Erythroblast (primary cell): ENCODE measurements around the gene WDR93.
"Not testable (repeated sequence)": the region's sequence is repeated elsewhere in the genome, so short reads cannot be mapped to it uniquely, and the experiment has no call there.

Source experiments
- DNase-seq, 2 experiments: peaks; one replicate each; lab custom pipeline; 2025; lab: John Stamatoyannopoulos, UW
- GATA1 ChIP-seq: IDR thresholded peaks from 2 replicates; pipeline ENCODE4 v1.6.1; 2011; ENCODE audit warnings: low read depth, mild to moderate bottlenecking, control low read depth, low read length, moderate library complexity
- POLR2A ChIP-seq: IDR thresholded peaks from 2 replicates; pipeline ENCODE4 v1.6.1; 2011; ENCODE audit warnings: mild to moderate bottlenecking, low read length

Gene WDR93

GRCh38 chr15:89681146-89681545, 9.5 kb upstream of the WDR93 start:
- TF ChIP-seq POLR2A (no peak), GATA1 (no peak)
- no peak for DNase-seq

DNA sequence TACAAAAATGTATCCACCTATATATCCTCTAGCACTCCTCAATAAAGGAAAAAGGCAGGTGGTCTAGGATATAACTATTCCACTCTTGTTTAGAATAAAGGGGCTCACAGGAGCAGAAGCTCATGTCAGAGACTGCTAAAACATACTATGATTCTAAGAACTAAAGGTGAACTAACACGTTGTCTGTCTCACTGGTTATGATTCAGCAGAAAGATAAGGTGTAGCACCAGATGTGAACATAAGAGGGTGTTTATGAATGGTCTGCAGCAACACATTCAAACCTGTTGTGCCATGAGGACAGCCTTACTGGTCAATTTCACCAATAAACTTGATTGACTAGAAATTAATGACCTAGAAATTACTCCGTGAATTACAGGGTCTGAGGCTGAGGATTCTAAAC, 4.6 kb upstream of the WDR93 start:
- no peak for DNase-seq
- TF ChIP-seq POLR2A = no peak
- no peak for TF ChIP-seq GATA1

DNA sequence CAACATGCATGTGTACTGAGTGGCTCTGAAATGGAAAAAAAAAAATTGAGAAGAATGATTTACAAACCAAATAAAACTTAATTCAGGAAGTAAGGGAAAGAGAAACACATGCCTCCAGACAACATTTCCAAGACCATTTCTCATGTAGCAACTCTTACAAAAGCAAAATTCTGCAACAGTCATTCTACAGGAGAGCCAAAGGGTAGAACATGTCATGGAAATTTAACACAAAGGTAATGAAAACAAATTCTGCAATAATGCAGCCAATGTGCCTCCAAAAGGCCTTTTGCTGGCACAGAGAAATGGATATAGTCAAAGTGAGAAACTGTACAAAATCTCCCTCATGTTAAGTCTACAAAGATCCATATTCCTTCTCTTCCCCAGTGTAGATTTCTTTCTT, 4.1 kb upstream of the WDR93 start:
- no peak for TF ChIP-seq GATA1
- no peak for TF ChIP-seq POLR2A
- no peak for DNase-seq

- DNase-seq = not testable (repeated sequence)
Observed at GRCh38 chr15:89689930-89690275, 708 bp upstream of the WDR93 start.

- no peak for DNase-seq
- TF ChIP-seq POLR2A = no peak
- TF ChIP-seq GATA1 = no peak
Observed at GRCh38 chr15:89693091-89693490, 2.5 kb downstream of the WDR93 start.

- no peak for DNase-seq
- no peak for TF ChIP-seq POLR2A
Observed at GRCh38 chr15:89693696-89694095, 3.1 kb downstream of the WDR93 start.

- no peak for DNase-seq
- TF ChIP-seq POLR2A (no peak), GATA1 (no peak)
Observed at GRCh38 chr15:89695198-89695597, 4.6 kb downstream of the WDR93 start.

- DNase-seq = no peak
- TF ChIP-seq POLR2A = no peak
- no peak for TF ChIP-seq GATA1
Observed at GRCh38 chr15:89704411-89704810, 13.8 kb downstream of the WDR93 start.

- TF ChIP-seq GATA1 (no peak), POLR2A (no peak)
- no peak for DNase-seq
Observed at GRCh38 chr15:89707577-89707976, 17.0 kb downstream of the WDR93 start.

DNA sequence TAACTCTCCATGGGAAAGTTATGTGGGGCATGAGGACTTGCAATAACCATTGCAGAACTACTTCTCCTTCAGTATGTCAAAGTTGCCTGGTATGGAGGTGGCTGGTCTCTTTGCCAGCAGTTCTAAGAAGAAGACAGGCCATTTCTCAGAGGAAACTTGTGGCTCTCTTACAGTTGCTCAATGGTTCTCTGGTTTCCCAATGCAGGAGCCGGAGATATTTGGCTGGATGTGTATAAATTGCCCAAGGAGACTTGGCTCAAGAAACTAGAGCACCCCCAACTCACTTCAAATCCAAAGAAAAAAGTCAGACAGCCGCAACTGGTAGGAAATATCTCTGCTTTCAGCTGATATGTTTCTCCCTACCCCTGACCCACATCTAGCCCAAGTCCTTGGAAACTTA, 24.2 kb downstream of the WDR93 start:
- TF ChIP-seq GATA1 (no peak), POLR2A (no peak)
- no peak for DNase-seq

- no peak for DNase-seq
- no peak for TF ChIP-seq GATA1
- TF ChIP-seq POLR2A = no peak
Observed at GRCh38 chr15:89723031-89723430, 32.4 kb downstream of the WDR93 start.

DNA sequence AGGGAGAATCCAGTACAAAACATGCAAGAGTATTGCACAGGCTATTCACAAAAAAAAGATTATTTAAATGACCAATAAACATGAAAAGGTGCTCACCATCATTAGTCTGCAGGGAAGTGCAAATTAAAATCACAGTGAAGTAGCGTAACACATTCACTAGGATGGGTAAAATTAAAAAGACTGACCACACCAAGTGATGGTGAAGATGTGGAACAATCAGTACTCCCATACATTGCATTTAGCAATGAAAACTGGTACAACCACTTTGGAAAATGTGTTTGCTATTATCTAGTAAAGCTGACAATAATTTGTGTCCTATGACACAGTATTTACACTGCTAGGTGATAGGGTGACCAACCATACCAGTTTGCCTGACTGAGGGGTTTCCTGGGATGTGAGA, 34.0 kb downstream of the WDR93 start:
- TF ChIP-seq GATA1 = no peak
- no peak for TF ChIP-seq POLR2A

DNA sequence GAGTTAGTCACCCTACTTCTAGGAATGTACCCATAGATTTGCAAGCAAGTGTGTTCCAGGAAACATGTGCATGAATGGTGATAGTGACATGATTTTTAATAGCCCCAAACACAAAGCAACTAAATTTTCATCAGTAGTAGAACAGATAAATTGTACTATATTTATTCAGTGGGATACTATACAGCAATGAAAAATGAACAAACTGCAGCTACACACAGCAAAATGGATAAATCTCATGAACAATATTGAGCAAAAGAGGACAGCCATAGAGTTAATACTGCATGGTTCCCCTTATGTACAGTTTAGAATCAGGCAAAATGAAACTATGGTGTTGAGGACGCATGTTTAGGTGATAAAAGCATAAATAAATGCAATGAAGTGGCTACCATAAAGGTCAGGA, 34.5 kb downstream of the WDR93 start:
- no peak for DNase-seq
- TF ChIP-seq POLR2A (no peak), GATA1 (no peak)

More for the DNA sequence above, 34.0 kb downstream of the WDR93 start:
- DNase-seq = no peak

DNA sequence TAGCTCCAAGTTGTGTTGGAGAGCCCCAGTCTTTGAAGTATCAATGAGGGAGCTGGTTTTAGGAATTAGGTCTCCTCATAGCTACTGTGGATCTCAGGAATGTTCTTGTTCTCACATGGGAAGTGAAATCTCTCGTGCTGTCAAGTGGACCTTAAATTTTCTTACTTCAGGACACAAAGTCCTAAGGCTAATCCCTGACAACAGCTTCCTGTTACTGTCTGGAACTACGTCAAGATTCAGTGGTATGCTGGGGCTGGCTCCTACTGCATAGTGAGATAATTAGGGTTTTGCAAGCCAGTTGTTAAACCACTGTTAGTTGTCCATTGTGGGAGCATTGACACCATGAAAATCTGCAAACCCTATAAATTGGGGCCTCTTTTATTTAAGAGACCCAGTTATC, 37.6 kb downstream of the WDR93 start:
- DNase-seq = no peak
- no peak for TF ChIP-seq GATA1
- TF ChIP-seq POLR2A = no peak

- no peak for DNase-seq
Observed at GRCh38 chr15:89731275-89731674, 40.7 kb downstream of the WDR93 start.

DNA sequence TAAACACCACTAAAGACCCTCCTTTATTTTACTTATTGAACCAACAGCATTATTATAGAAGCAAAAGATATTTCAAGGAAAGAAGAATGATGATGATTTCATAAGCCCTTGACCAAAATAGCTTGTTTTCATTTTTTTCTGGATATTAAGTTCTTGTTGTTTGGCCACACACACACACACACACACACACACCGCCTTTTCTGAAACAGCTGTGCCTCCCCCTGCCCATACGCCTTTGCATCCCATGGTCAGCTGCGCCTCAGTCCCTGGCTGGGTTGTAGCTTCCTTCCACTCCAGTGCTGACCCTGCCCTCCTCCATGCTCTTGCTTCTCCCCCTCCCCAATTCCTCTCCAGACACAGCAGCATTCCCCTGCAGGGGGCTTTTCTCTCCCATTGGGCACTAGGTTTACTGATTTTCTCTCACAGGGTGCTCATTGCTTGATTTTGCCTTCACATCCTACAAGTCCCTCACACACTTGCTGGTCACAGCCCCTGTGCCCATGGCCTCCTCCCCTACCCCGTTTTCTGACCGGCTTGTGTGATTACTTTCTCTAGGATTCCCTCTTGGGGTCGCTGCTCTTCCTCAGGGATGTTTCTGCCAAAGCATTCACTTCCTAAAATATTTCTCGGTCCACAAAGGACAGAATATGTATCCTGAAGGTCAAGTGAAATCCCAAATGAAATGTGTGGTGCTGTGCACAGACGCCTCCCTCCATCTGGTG, 42.0 kb downstream of the WDR93 start:
- TF ChIP-seq GATA1 (no peak), POLR2A (no peak)
- no peak for DNase-seq

More at GRCh38 chr15:89731275-89731674, 40.7 kb downstream of the WDR93 start:
- TF ChIP-seq GATA1 (no peak), POLR2A (no peak)
